Lower leg skin (tissue), 3 donors: Measurements from ENCODE around the gene EDARADD.

ENCODE experiments used
- CTCF ChIP-seq, 3 donors: fragments of 450-650 bp; IDR thresholded peaks; one replicate each; pipeline ENCODE4 v1.5.1; 2016; ENCODE audit warnings: antibody characterized with exemption in 3 of 3, mild to moderate bottlenecking in 3 of 3, moderate library complexity in 2 of 3
- POLR2A ChIP-seq, 2 donors: fragments of 450-650 bp; IDR thresholded peaks; one replicate each; pipeline ENCODE4 v1.6.1; 2016 to 2017; ENCODE audit warnings: antibody characterized with exemption in 2 of 2, mild to moderate bottlenecking in 1 of 2, moderate library complexity in 1 of 2

DNA sequence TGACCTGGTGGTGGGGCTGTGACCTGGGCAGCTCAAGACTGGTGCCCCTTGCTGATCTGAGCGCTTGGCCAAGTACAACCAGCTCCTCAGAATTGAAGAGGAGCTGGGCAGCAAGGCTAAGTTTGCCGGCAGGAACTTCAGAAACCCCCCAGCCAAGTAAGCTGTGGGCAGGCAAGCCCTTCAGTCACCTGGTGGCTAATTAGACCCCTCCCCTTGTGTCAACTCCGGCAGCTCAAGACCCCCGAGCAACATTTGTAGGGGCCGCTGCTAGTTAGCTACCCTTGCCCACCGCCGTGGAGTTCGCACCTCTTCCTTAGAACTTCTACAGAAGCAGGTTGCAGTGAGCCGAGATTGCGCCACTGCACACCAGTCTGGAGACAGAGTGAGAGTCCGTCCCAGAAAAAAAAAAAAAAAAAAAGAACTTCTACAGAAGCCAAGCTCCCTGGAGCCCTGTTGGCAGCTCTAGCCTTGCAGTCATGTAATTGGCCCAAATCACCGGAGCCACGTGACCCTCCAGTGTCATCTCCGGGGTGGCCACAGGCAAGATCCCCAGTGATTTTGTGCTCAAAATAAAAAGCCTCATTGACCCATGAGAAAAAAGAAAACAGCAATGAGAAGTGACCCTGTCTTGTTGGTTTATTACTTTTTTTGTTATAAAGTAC is 90.4 kb downstream of the EDARADD start:
- no peak for TF ChIP-seq POLR2A (IDR thresholded peaks at IDR 0.05)
- TF ChIP-seq CTCF (IDR thresholded peaks at IDR 0.05) = no peak
